AG09309 (cell line): ENCODE measurements around the gene GSAP.
A peak's percentile ranks its signal among the peaks of the same experiment; 100 is the strongest.

Source experiments
- DNase-seq: peaks from one replicate; pipeline ENCODE4 v3.0.0-alpha.2; 2010; ENCODE audit warnings: low read depth
- H3K4me3 ChIP-seq: 2 replicates; pipeline ENCODE4 v1.5.1; 2011; ENCODE audit warnings: mild to moderate bottlenecking, low read depth, low read length, moderate library complexity; ENCODE audit not compliant: control insufficient read depth
- TF ChIP-seq, protein P1 (sequence below): IDR thresholded peaks from 2 replicates; pipeline ENCODE4 v1.5.1; 2011; ENCODE audit warnings: mild to moderate bottlenecking, low read depth, low read length, inconsistent platforms; ENCODE audit not compliant: insufficient read depth, control insufficient read depth; ENCODE audit errors: missing control alignments

The GSAP gene

DNA sequence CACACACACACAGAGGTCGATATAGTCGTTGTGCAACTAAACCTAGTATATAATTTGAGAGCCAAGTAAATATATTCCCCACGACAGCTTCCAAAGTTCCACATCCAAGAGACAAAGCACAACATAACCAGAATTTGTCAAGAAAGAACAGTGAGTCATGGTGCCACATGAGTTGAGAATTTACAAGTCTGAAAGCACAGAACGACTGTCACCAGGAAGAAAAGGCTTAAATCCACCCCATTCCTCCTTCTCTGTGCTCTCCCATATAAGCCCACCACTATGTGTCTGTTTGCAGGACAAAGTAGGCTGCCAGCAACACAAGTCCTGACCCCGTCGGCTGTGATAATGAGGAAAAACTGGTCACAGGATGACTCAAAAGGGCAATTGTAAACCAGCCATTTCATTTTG, 32.8 kb downstream of the GSAP start:
- no peak overlapping the region for H3K4me3 ChIP-seq
- TF ChIP-seq, protein P1, sequence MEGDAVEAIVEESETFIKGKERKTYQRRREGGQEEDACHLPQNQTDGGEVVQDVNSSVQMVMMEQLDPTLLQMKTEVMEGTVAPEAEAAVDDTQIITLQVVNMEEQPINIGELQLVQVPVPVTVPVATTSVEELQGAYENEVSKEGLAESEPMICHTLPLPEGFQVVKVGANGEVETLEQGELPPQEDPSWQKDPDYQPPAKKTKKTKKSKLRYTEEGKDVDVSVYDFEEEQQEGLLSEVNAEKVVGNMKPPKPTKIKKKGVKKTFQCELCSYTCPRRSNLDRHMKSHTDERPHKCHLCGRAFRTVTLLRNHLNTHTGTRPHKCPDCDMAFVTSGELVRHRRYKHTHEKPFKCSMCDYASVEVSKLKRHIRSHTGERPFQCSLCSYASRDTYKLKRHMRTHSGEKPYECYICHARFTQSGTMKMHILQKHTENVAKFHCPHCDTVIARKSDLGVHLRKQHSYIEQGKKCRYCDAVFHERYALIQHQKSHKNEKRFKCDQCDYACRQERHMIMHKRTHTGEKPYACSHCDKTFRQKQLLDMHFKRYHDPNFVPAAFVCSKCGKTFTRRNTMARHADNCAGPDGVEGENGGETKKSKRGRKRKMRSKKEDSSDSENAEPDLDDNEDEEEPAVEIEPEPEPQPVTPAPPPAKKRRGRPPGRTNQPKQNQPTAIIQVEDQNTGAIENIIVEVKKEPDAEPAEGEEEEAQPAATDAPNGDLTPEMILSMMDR, result no peak
- no peak for DNase-seq

DNA sequence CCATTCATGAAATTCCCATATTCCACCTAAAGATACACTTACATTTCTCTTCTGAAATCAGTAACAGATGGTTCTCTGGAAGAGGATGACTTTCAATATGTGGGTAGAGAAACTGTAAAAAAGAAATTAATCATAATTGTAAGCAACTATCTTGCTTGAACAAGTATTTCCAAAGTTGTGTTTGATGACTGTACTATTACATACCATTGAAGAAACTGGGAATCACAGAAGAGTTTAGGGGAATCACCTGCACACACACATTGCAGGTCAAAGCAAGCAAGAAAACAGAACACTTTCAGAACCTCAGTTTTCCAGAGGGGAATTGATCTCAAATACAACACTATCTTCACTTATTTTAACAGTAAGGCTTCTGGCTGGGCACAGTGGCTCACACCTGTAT, 33.6 kb downstream of the GSAP start:
- H3K4me3 ChIP-seq, result no peak overlapping the region
- no peak for DNase-seq
- TF ChIP-seq, protein P1, result no peak

DNA sequence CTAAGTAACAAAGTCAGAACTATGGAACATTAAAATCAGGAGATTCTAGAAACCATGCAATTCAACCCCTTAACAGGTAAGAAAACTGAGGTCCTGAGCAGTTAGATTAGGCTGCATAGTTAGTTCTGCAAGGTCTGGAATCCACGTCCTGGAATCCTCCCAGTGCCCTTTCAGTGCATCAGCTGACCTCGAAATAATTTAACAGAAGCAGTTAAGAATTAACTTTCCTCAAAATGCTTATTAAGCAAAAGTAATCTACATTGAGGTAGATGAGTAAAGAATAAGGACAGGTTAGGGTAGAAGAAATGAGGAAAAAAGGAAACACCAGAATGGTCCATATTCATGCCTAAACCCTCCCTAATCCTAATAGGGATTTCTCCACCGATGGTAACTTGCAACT, 37.6 kb downstream of the GSAP start:
- TF ChIP-seq, protein P1, result no peak
- H3K4me3 ChIP-seq, result no peak overlapping the region
- no peak for DNase-seq

DNA sequence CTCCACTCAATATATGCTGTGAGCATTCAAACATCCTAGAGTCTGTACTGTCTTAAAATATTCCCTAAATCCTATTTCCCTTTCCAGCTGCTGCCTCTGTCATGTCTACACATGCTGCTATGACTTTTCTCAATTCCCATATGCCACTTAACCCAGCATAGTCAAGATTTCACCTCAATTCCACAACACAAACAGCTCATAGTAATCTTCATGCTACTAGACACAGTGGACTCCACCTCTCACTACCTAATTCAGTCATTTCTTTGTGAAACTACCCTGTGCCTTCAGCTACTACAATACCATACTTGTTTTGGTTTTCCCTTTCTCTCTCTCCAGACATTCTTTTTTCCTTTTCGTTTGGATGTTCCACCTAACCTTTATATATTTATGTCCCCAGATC, 45.5 kb downstream of the GSAP start:
- DNase-seq, result no peak
- TF ChIP-seq, protein P1, result no peak
- no peak overlapping the region for H3K4me3 ChIP-seq

DNA sequence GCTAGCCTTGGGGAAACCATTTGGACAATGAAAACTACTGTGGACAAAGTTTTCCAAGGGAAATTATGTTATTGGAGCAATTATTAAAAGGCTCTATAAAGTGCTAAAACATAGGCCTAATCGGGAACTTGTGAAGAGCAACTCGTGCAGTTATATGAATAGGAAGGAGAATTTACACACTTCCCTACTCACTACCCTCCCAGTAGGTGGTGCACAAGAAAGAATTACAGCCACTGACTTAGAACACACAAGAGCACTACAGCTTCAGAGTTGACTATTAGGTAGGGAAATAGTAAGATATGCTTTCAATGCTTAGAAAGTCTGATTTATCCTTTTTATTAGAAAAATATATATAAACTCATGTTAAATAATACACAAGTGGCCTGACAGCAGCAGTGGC, 47.2 kb downstream of the GSAP start:
- no peak for DNase-seq
- TF ChIP-seq, protein P1, result peak; percentile 17
- H3K4me3 ChIP-seq, result no peak overlapping the region

DNA sequence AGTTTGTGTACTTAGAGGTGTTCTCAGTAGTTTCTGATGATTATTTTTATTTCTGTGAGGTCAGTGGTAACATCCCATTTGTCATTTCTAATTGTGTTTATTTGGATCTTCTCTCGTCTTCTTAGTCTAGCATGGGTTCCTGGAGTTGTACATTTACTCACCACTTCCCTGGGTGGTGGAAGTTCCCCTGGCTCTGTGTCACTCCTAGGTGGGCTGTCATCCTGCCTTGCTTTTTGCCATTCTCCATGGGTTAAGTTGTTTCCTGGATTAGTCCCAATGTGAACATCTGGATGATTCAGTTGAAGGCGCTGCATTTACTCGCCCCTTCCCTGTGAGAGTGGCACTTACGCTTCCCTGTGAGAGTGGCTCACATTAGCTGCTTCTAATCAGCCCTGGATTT, 48.2 kb downstream of the GSAP start:
- H3K4me3 ChIP-seq, result no peak overlapping the region
- TF ChIP-seq, protein P1, result no peak
- no peak for DNase-seq

DNA sequence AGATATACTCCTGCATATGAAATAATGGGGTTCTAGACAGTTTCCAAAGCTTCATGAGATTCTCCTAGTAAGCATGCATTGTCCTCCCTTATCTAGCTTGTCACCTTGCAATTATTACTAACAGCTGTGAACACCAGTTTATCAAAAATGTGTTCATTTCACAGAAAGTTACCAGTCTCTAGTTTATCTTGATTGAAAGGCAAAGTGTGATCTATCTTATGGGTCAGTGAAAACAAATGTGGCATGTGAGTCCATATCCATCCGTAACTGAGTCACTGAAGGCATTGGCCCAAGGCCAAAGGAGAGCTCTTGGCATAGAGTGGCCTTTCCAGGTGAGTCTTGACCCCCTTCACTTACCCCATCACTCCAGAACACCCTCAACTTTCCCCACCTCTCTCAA, 53.2 kb downstream of the GSAP start:
- no peak overlapping the region for H3K4me3 ChIP-seq
- DNase-seq, result no peak
- TF ChIP-seq, protein P1, result no peak
